Activated T-cell treated with anti-CD3 and anti-CD28 coated beads for 24 hours (primary cell): ENCODE measurements around the gene OR2T11.
"Not testable (repeated sequence)": the region's sequence is repeated elsewhere in the genome, so short reads cannot be mapped to it uniquely, and the experiment has no call there.

ENCODE experiments used
- DNase-seq: peaks from one replicate; pipeline ENCODE4 v3.0.0-alpha.2; 2020; ENCODE audit warnings: low read depth

The OR2T11 gene

GRCh38 chr1:248618119-248618518, 16.8 kb downstream of the OR2T11 start:
- no peak for DNase-seq

DNA sequence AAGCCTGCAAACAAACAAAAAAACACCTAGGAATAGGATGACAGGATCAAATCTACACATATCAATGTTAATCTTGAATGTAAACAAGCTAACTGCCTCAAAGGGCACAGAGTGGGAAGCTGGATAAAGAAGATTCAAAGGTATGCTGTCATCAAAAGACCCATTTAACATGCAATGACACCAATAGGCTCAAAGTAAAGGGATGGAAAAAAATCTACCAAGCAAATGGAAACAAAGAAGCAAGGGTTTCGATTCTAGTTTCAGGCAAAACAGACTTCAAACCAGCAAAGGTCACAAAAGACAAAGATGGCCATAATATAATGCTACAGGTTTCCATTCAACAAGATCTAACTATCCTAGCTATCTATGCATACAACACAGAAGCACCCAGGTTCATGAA, 21.1 kb downstream of the OR2T11 start:
- no peak for DNase-seq

DNA sequence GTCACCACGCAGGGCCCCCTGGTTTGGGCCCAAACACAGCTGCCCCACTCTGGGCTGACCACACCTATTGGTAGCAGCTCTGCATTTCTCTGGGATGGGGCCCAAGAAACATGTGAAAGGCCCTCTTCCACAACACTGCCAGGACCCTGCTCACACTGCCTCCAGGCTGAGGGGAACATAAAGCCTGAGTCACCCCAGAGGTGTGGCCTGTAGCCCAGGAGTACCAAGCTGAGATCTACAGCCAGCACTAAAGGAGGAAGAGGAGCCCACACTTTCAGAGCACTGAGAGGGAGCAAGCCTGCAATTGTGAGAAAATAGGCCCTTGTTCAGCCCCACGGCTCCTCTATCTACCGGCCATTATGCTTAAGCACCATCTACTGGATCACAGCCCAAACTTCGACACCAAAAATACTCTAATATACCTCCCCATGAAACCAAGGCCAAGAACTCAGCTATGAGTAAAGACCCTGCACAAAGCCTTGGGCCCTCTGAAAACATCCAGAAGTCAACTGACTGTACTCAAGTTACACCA, 22.9 kb downstream of the OR2T11 start:
- no peak for DNase-seq

- no peak for DNase-seq
Observed at GRCh38 chr1:248610301-248610700, 24.6 kb downstream of the OR2T11 start.

GRCh38 chr1:248599396-248599795, 35.5 kb downstream of the OR2T11 start:
- no peak for DNase-seq

DNA sequence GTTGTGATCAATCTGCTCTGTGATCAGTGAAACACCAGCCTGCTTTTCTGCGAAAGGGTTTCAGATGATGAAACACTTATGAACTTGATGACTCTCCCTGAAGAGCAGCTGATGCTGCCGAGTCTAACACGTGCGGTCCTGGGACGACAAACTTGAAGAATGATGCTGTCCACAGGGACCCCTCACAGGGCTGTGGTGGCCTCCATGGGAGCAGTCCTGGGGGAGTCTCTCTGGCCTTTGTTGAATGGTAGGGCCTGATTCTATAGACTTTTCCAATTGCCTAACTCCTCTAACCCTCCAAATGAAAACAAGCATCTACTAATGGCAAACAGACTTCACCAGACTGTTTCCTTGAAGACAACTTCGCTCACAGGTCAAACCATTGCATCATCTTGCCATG, 37.3 kb downstream of the OR2T11 start, which contains the start of gene OR2T10:
Gene OR2T10, minus strand, starts transcription at position 112 of the 400 bp plus-strand sequence. CDS start 3,932 bp downstream, outside the sequence.
- DNase-seq, result no peak

GRCh38 chr1:248596615-248597014, 38.3 kb downstream of the OR2T11 start:
- no peak for DNase-seq

DNA sequence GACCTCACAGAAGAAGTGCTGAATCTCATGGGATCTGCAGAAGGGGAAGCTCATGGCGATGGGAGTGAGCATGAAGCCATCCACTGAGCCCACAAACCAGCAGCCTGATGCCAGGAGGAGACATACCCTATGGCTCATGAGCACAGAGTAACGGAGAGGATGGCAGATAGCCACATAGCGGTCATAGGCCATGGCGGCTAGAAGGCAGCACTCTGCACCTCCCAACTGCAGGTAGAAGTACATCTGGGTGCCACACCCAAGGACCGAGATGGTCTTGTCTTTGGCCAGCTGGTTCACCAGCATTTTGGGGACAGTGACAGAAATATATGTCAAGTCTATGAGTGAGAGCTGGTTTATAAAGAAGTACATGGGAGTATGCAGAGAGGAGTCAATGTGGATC, 41.7 kb downstream of the OR2T11 start:
- DNase-seq, result no peak

- DNase-seq, result no peak
Observed at GRCh38 chr1:248592655-248593054, 42.2 kb downstream of the OR2T11 start.

DNA sequence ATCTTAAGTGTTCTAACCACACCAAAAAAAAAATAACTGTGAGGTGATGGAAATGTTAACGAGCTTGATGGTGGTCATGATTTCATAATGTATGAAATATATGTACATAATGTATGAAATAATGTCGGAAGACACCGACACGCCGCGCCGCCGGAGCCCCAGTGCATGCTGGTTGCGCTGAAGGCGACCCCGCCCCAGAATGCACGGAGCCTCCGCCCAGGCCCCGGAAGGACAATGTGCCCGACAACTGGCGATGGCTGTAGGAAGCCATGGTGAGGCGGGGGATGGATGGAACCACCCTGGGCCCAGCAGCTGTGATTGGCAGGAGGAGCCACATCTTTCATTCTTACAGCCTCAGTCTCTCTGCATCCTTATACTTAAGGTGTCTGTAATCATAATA, 44.8 kb downstream of the OR2T11 start:
- no peak for DNase-seq

GRCh38 chr1:248589334-248589733, 45.6 kb downstream of the OR2T11 start:
- DNase-seq, result no peak

- no peak for DNase-seq
Observed at GRCh38 chr1:248585266-248585665, 49.6 kb downstream of the OR2T11 start.

GRCh38 chr1:248576260-248576980, 58.5 kb downstream of the OR2T11 start:
- no peak for DNase-seq

- not testable (repeated sequence) for DNase-seq
Observed at GRCh38 chr1:248574657-248575056, 60.2 kb downstream of the OR2T11 start, which contains the start of gene OR2T34. OR2T34 (minus strand) TSS chr1:248574757; CDS start chr1:248574757, 0 bp downstream.

DNA sequence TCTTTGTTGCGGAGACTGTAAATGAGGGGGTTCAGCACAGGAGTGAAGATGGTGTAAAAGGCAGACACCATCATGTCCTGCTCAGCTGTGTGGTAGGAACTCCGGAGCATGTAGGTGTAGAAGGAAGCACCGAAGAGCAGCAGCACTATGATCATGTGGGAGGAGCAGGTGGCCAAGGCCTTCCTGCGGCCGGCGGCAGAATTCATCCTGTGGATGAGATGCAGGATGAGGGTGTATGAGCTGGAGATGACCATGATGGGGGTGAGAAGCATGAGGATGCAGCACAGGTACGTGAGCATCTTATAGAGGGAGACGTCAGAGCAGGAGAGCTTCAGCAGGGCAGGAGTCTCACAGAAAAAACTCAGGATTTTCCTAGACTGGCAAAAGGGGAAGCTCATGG, 61.0 kb downstream of the OR2T11 start:
- not testable (repeated sequence) for DNase-seq
